DND-41 (cell line): ENCODE measurements around the gene PSORS1C1.

ENCODE experiments used
- ATAC-seq: fragments of 200-7000 bp; cut with Tn5 transposase; 3 replicates; pipeline ENCODE4 v1.9.1; 2021; ENCODE audit warnings: low read depth; ENCODE audit not compliant: insufficient read depth
- DNase-seq: peaks from one replicate; pipeline ENCODE4 v3.0.0-alpha.2; 2020
- H2AFZ ChIP-seq: 2 replicates; pipeline ENCODE4 v1.6.0; 2012; ENCODE audit warnings: low read depth, low read length
- H3K27ac ChIP-seq: 2 replicates; pipeline ENCODE4 v1.5.1; 2012; ENCODE audit warnings: low read length, inconsistent platforms
- H3K27me3 ChIP-seq: fragments of 200-600 bp; sonication (generic); 2 replicates; pipeline ENCODE4 v1.6.0; 2012; ENCODE audit warnings: low read length, mild to moderate bottlenecking, inconsistent platforms; ENCODE audit not compliant: insufficient read depth, poor library complexity
- H3K36me3 ChIP-seq: 2 replicates; pipeline ENCODE4 v1.5.1; 2012; ENCODE audit warnings: low read length, inconsistent platforms; ENCODE audit not compliant: insufficient read depth
- H3K4me1 ChIP-seq: 2 replicates; pipeline ENCODE4 v1.5.1; 2012; ENCODE audit warnings: mild to moderate bottlenecking, low read length; ENCODE audit not compliant: insufficient read depth
- H3K4me2 ChIP-seq: 2 replicates; pipeline ENCODE4 v1.6.0; 2012; ENCODE audit warnings: mild to moderate bottlenecking, moderate library complexity, low read length, inconsistent platforms; ENCODE audit not compliant: insufficient read depth
- H3K4me3 ChIP-seq, 2 experiments: fragments of 200-600 bp in 1 of 2; shearing (Covaris generic) in 1 of 2; 2 replicates each; pipeline ENCODE4 v1.5.1; 2012 to 2016; ENCODE audit warnings: inconsistent platforms in 2 of 2, low read length in 2 of 2, mild to moderate bottlenecking in 2 of 2, low read depth in 1 of 2, moderate library complexity in 1 of 2
- H3K79me2 ChIP-seq: 2 replicates; pipeline ENCODE4 v1.6.0; 2012; ENCODE audit warnings: low read length, inconsistent platforms; ENCODE audit not compliant: insufficient read depth
- H3K9ac ChIP-seq: 2 replicates; pipeline ENCODE4 v1.6.0; 2012; ENCODE audit warnings: low read depth, mild to moderate bottlenecking, inconsistent platforms, low read length, moderate library complexity
- H3K9me3 ChIP-seq: 2 replicates; pipeline ENCODE4 v1.5.1; 2012; ENCODE audit warnings: low read length, moderate library complexity, mild to moderate bottlenecking, inconsistent platforms; ENCODE audit not compliant: insufficient read depth, severe bottlenecking
- H4K20me1 ChIP-seq: 2 replicates; pipeline ENCODE4 v1.6.0; 2012; ENCODE audit warnings: low read length; ENCODE audit not compliant: insufficient read depth
- EZH2 ChIP-seq: IDR thresholded peaks from 3 replicates; pipeline ENCODE4 v1.6.1; 2012; ENCODE audit warnings: borderline replicate concordance, low read depth, mild to moderate bottlenecking, moderate library complexity, low read length, inconsistent platforms; ENCODE audit not compliant: severe bottlenecking
- TF ChIP-seq, protein P1 (sequence below): IDR thresholded peaks from 2 replicates; pipeline ENCODE4 v1.5.1; 2012; ENCODE audit warnings: borderline replicate concordance, low read length, moderate library complexity, mild to moderate bottlenecking; ENCODE audit not compliant: poor library complexity, severe bottlenecking; ENCODE audit errors: extremely low read depth

PSORS1C1 gene

DNA sequence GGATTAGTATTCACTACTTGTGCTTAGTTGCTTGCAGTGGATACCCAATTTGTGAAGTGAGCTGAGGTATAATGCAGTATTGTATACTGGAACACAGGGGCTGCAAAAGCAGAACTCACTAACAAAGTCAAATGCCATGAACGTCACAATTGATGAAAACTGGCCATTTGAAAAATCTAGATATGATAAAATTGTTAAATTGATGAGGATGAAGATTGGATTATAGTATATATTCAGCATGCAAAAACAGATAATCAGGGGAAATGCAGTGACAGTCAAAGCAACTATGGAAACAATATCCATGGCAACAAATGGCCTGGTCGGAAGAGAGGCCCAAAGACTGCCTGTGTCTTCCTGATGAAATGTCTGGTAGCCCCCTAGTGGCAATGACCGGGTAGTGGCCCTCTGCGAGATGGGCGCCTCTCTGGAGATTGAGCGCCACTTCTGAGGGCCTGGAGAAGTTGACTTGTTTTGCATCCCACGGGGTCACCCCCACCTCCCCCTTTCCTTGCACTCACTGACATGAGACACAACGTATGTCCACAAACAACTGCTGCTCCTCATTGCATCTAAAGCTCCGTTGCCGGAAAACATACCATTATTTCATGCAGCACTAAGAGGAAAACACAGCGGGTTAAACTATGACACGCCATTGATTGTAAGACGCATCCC lies 45.8 kb upstream of the PSORS1C1 start:
- H2AFZ ChIP-seq, result no peak overlapping the region
- peak; percentile 87 for ATAC-seq

GRCh38 chr6:31070711-31071197 lies 43.8 kb upstream of the PSORS1C1 start:
- DNase-seq, result peak; percentile 15
- Histone ChIP-seq H2AFZ (no peak overlapping the region), H3K27ac (no peak overlapping the region)

More for the DNA sequence above, 45.8 kb upstream of the PSORS1C1 start:
- H3K36me3 ChIP-seq, result no peaks in the 10 kb centered on the region
- H3K27ac ChIP-seq, result no peak overlapping the region
- H3K9ac ChIP-seq, result no peak overlapping the region
- no peak overlapping the region for H3K4me3 ChIP-seq
- H3K27me3 ChIP-seq, result no peaks in the 10 kb centered on the region
- no peaks in the 10 kb centered on the region for H3K4me1 ChIP-seq
- no peaks in the 10 kb centered on the region for H4K20me1 ChIP-seq
- no peaks in the 10 kb centered on the region for H3K79me2 ChIP-seq
- DNase-seq, result peak; percentile 68
- TF ChIP-seq, protein P1, sequence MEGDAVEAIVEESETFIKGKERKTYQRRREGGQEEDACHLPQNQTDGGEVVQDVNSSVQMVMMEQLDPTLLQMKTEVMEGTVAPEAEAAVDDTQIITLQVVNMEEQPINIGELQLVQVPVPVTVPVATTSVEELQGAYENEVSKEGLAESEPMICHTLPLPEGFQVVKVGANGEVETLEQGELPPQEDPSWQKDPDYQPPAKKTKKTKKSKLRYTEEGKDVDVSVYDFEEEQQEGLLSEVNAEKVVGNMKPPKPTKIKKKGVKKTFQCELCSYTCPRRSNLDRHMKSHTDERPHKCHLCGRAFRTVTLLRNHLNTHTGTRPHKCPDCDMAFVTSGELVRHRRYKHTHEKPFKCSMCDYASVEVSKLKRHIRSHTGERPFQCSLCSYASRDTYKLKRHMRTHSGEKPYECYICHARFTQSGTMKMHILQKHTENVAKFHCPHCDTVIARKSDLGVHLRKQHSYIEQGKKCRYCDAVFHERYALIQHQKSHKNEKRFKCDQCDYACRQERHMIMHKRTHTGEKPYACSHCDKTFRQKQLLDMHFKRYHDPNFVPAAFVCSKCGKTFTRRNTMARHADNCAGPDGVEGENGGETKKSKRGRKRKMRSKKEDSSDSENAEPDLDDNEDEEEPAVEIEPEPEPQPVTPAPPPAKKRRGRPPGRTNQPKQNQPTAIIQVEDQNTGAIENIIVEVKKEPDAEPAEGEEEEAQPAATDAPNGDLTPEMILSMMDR, result peak; percentile 87
- no peak for TF ChIP-seq EZH2
- no peaks in the 10 kb centered on the region for H3K9me3 ChIP-seq
- no peak overlapping the region for H3K4me2 ChIP-seq

DNA sequence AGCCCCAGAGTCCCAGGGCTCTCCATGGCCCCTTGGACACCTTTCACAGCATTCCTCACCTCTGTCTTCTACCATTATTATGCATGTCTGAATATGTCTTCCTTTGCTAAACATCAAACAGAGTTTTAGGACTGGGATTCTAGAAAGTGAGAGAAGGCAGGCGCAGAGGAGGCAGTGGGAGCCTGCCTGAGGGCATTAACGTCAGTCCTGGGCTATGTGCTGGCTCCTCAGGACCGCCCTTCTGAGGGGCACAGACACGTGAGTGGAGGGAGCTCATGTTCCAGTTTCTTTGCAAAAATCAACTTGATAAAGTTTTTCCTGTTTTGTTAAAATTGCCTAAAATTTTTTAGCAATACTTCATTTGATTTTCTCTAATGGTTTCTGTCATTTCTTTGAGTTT lies 40.2 kb upstream of the PSORS1C1 start:
- H4K20me1 ChIP-seq, result no peaks in the 10 kb centered on the region
- H3K4me2 ChIP-seq, result no peak overlapping the region
- H3K79me2 ChIP-seq, result no peaks in the 10 kb centered on the region
- no peak overlapping the region for H3K9ac ChIP-seq
- no peak overlapping the region for H3K27ac ChIP-seq
- H3K27me3 ChIP-seq, result no peaks in the 10 kb centered on the region
- no peaks in the 10 kb centered on the region for H3K36me3 ChIP-seq
- 0 out of 2 replicates have a peak overlapping the region, but pooled peaks have one; percentile 20 for H2AFZ ChIP-seq
- H3K9me3 ChIP-seq, result no peaks in the 10 kb centered on the region
- no peak for ATAC-seq
- H3K4me3 ChIP-seq, result no peak overlapping the region
- DNase-seq, result no peak
- H3K4me1 ChIP-seq, result peaks cover 2% of the 10 kb centered on the region
- no peak for TF ChIP-seq EZH2
- TF ChIP-seq, protein P1, result no peak

More at GRCh38 chr6:31070711-31071197, 43.8 kb upstream of the PSORS1C1 start:
- H3K27me3 ChIP-seq, result no peaks in the 10 kb centered on the region
- no peaks in the 10 kb centered on the region for H3K9me3 ChIP-seq
- H3K4me2 ChIP-seq, result no peak overlapping the region
- H3K9ac ChIP-seq, result no peak overlapping the region
- peak; percentile 70 for ATAC-seq
- H4K20me1 ChIP-seq, result no peaks in the 10 kb centered on the region
- H3K79me2 ChIP-seq, result no peaks in the 10 kb centered on the region
- H3K36me3 ChIP-seq, result no peaks in the 10 kb centered on the region
- H3K4me1 ChIP-seq, result no peaks in the 10 kb centered on the region
- TF ChIP-seq, protein P1, result peak; percentile 51
- no peak for TF ChIP-seq EZH2
- H3K4me3 ChIP-seq, result no peak overlapping the region
